D721Med (cell line): ENCODE measurements around the gene MRPS2.

Experiments
- DNase-seq: peaks from one replicate; pipeline ENCODE4 v3.0.0; 2011; ENCODE audit warnings: low spot score; ENCODE audit not compliant: insufficient read length
- FAIRE-seq: peaks from 2 replicates; lab custom pipeline; 2011; peaks lifted over from hg19 to GRCh38; lab: Jason Lieb, UNC
- CTCF ChIP-seq: IDR thresholded peaks from 2 replicates; pipeline ENCODE4 v1.5.1; 2012; ENCODE audit warnings: mild to moderate bottlenecking, control low read depth; ENCODE audit not compliant: insufficient read depth; ENCODE audit errors: missing control alignments

Gene MRPS2

GRCh38 chr9:135494791-135495559, 5.5 kb upstream of the MRPS2 start:
- FAIRE-seq (no peak), DNase-seq (no peak)
- no peak for TF ChIP-seq CTCF

- no peak for TF ChIP-seq CTCF
- FAIRE-seq: no peak
- no peak for DNase-seq
Observed at GRCh38 chr9:135498381-135499126, 1.9 kb upstream of the MRPS2 start.

- TF ChIP-seq CTCF: no peak
- FAIRE-seq (no peak), DNase-seq (peak; percentile 78)
Observed at GRCh38 chr9:135499326-135500070, 984 bp upstream of the MRPS2 start.

GRCh38 chr9:135500071-135500524, 384 bp upstream of the MRPS2 start:
- no peak for DNase-seq
- FAIRE-seq: no peak
- no peak for TF ChIP-seq CTCF

GRCh38 chr9:135501261-135502167, 1.0 kb downstream of the MRPS2 start:
- TF ChIP-seq CTCF: no peak
- FAIRE-seq (no peak), DNase-seq (peak; percentile 60)

- FAIRE-seq (no peak), DNase-seq (no peak)
- TF ChIP-seq CTCF: no peak
Observed at GRCh38 chr9:135502168-135502872, 1.8 kb downstream of the MRPS2 start.
